VCaP (cell line): ENCODE measurements around the gene NUP214.

Source experiments
- H3K27ac ChIP-seq: fragments of 450-650 bp; 2 replicates; pipeline ENCODE4 v1.5.1; 2017
- CTCF ChIP-seq: fragments of 450-650 bp; conservative IDR thresholded peaks from 2 replicates; pipeline ENCODE4 v1.5.1; 2017; ENCODE audit warnings: mild to moderate bottlenecking, moderate library complexity

Gene NUP214

GRCh38 chr9:131271506-131271931 lies 146.1 kb downstream of the NUP214 start:
- H3K27ac ChIP-seq = no peak overlapping the region
- TF ChIP-seq CTCF = no peak

DNA sequence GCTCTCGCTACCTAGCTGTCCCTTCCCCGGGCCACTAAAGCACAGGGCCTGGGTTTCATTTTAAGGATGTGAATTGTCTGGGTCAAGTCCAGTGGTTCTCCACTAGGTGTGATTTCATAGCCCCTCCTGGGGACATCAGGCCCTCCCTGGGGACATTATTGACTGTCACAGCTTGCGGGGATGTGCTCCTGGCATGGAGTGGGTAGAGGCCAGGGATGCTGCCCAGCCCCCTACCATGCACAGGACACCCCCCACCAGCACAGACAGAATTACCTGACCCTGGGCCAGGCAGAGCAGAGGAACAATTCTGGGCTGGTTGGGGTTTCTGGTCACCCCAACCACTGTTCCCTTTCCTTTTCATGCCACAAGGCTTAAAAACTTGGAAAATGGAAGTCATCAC lies 146.8 kb downstream of the NUP214 start:
- TF ChIP-seq CTCF = no peak
- no peak overlapping the region for H3K27ac ChIP-seq

GRCh38 chr9:131273146-131273855 lies 147.9 kb downstream of the NUP214 start:
- TF ChIP-seq CTCF = no peak
- H3K27ac ChIP-seq = no peak overlapping the region

GRCh38 chr9:131273856-131274673 lies 148.7 kb downstream of the NUP214 start:
- TF ChIP-seq CTCF = no peak

GRCh38 chr9:131274674-131275331 lies 149.4 kb downstream of the NUP214 start:
- H3K27ac ChIP-seq = no peak overlapping the region
- TF ChIP-seq CTCF = no peak

More at GRCh38 chr9:131273856-131274673, 148.7 kb downstream of the NUP214 start:
- no peak overlapping the region for H3K27ac ChIP-seq

GRCh38 chr9:131275332-131276093 lies 150.1 kb downstream of the NUP214 start:
- H3K27ac ChIP-seq = no peak overlapping the region
- no peak for TF ChIP-seq CTCF
